NCI-H69 (cell line): Measurements from ENCODE around the gene PTPN14.

Source experiments
- DNase-seq: peaks from one replicate; lab custom pipeline; 2025; lab: John Stamatoyannopoulos, UW

PTPN14 gene

GRCh38 chr1:214475746-214476145, 75.7 kb downstream of the PTPN14 start:
- DNase-seq = no peak

- DNase-seq = no peak
Observed at GRCh38 chr1:214475331-214475730, 76.1 kb downstream of the PTPN14 start.

GRCh38 chr1:214474467-214474866, 76.9 kb downstream of the PTPN14 start:
- DNase-seq = no peak

- no peak for DNase-seq
Observed at GRCh38 chr1:214473862-214474261, 77.5 kb downstream of the PTPN14 start.

GRCh38 chr1:214473387-214473786, 78.0 kb downstream of the PTPN14 start:
- DNase-seq = no peak

- DNase-seq = no peak
Observed at GRCh38 chr1:214472364-214472763, 79.0 kb downstream of the PTPN14 start.

- no peak for DNase-seq
Observed at GRCh38 chr1:214471458-214471857, 79.9 kb downstream of the PTPN14 start.

GRCh38 chr1:214470132-214470531, 81.3 kb downstream of the PTPN14 start:
- DNase-seq = no peak

GRCh38 chr1:214469290-214469689, 82.1 kb downstream of the PTPN14 start:
- peak; percentile 32 for DNase-seq

- no peak for DNase-seq
Observed at GRCh38 chr1:214467078-214467585, 84.3 kb downstream of the PTPN14 start.

- DNase-seq = no peak
Observed at GRCh38 chr1:214466403-214467077, 84.9 kb downstream of the PTPN14 start.

- no peak for DNase-seq
Observed at GRCh38 chr1:214464445-214465287, 86.7 kb downstream of the PTPN14 start.

- no peak for DNase-seq
Observed at GRCh38 chr1:214463596-214463995, 87.8 kb downstream of the PTPN14 start.

- no peak for DNase-seq
Observed at GRCh38 chr1:214462882-214463281, 88.5 kb downstream of the PTPN14 start.

GRCh38 chr1:214461305-214461704, 90.1 kb downstream of the PTPN14 start:
- no peak for DNase-seq

- DNase-seq = no peak
Observed at GRCh38 chr1:214460304-214460916, 91.0 kb downstream of the PTPN14 start.

GRCh38 chr1:214459895-214460294, 91.5 kb downstream of the PTPN14 start:
- DNase-seq = no peak

- no peak for DNase-seq
Observed at GRCh38 chr1:214458541-214458940, 92.9 kb downstream of the PTPN14 start.

GRCh38 chr1:214455971-214456867, 95.2 kb downstream of the PTPN14 start:
- DNase-seq = no peak

GRCh38 chr1:214455479-214455878, 95.9 kb downstream of the PTPN14 start:
- DNase-seq = no peak

GRCh38 chr1:214454569-214455396, 96.6 kb downstream of the PTPN14 start:
- peak; percentile 50 for DNase-seq
